ENCODE measurements around the gene NCOA1. TPM values are rescaled to one million over a fixed set of nuclear protein-coding genes. Genes with fewer than 3 reads are reported as not detected.

Gene NCOA1
- polyA plus RNA-seq, 6 donors from 2014 or later, result 9.8 to 21.3 (median 12.6) TPM

- Mint-ChIP-seq H3K27me3 (no peaks in the 10 kb centered on the region), H3K27ac (no peak overlapping the region), H3K36me3 (no peaks in the 10 kb centered on the region), H3K4me3 (no peak overlapping the region), H3K4me1 (peaks cover 24 to 34% (median 29%) of the 10 kb centered on the region in 3 donors), H3K9me3 (no peaks in the 10 kb centered on the region)
- no peak for DNase-seq
- ATAC-seq (ENCODE audit: low read depth in 2 of 2), result no peak
Measured at GRCh38 chr2:24498121-24498520, 7.1 kb downstream of the NCOA1 start.

GRCh38 chr2:24501813-24502212, 10.8 kb downstream of the NCOA1 start:
- H3K27me3 Mint-ChIP-seq, result no peaks in the 10 kb centered on the region
- ATAC-seq (ENCODE audit: low read depth in 2 of 2) (no peak), DNase-seq (no peak)
- H3K27ac Mint-ChIP-seq, result peak overlapping the region in 1 of 6 donors; percentile 55
- no peaks in the 10 kb centered on the region for H3K9me3 Mint-ChIP-seq
- no peak overlapping the region for H3K4me3 Mint-ChIP-seq
- H3K4me1 Mint-ChIP-seq, result peaks cover 30 to 40% (median 31%) of the 10 kb centered on the region in 3 donors
- no peaks in the 10 kb centered on the region for H3K36me3 Mint-ChIP-seq

DNA sequence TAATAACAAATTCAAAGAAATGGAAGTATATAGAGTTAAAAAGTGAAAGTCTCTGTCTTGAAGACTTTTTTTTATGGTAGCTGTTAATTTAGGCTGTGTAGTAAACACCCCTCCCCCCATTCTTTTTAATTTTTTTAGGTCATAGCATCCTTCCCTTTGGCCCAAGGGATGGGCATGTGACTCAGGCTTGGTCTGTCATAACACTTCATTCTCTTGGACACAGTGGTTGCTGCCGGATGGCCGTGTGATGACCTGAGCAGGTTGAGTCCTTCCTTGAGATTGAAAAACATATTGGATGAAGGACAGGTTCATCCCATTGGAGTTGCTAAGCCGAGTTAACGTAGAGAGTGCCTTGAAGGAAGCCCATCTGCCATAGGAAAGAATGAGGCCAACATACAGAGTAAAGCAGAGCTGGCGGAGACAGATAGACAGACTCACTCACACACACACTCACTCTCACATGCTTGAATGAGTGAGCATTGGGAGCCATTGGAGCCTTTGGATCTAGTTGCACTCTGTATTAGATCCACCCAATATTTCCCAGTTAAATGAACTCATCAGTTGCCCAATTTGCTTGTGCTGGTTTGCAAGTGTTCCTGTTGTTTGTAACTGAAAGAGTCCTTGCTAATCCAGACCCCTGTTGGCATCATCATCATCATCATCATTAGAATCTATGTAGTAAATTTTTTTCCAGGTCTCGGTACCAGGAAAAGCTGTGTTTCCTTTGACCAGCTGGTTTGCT, 14.7 kb downstream of the NCOA1 start:
- no peaks in the 10 kb centered on the region for H3K36me3 Mint-ChIP-seq
- H3K27me3 Mint-ChIP-seq, result no peaks in the 10 kb centered on the region
- no peak overlapping the region for H3K4me3 Mint-ChIP-seq
- H3K4me1 Mint-ChIP-seq, result peaks cover 45 to 67% (median 55%) of the 10 kb centered on the region in 3 donors
- no peaks in the 10 kb centered on the region for H3K9me3 Mint-ChIP-seq
- H3K27ac Mint-ChIP-seq, result no peak overlapping the region
- DNase-seq (no peak), ATAC-seq (ENCODE audit: low read depth in 2 of 2) (no peak)

- DNase-seq (no peak), ATAC-seq (ENCODE audit: low read depth in 2 of 2) (no peak)
- Mint-ChIP-seq H3K9me3 (no peaks in the 10 kb centered on the region), H3K27me3 (no peaks in the 10 kb centered on the region), H3K4me1 (peaks cover 53 to 72% (median 62%) of the 10 kb centered on the region in 3 donors), H3K27ac (peak overlapping the region in 1 of 6 donors; percentile 44), H3K4me3 (no peak overlapping the region), H3K36me3 (no peaks in the 10 kb centered on the region)
Measured at GRCh38 chr2:24507549-24507948, 16.5 kb downstream of the NCOA1 start.

GRCh38 chr2:24508878-24509277, 17.8 kb downstream of the NCOA1 start:
- Mint-ChIP-seq H3K9me3 (no peaks in the 10 kb centered on the region), H3K27ac (peak overlapping the region in 1 of 6 donors; percentile 28), H3K4me1 (peaks cover 51 to 66% (median 63%) of the 10 kb centered on the region in 3 donors), H3K4me3 (no peak overlapping the region), H3K36me3 (no peaks in the 10 kb centered on the region), H3K27me3 (no peaks in the 10 kb centered on the region)
- no peak for ATAC-seq (ENCODE audit: low read depth in 2 of 2)
- DNase-seq, result no peak

GRCh38 chr2:24509425-24509824, 18.4 kb downstream of the NCOA1 start:
- ATAC-seq (ENCODE audit: low read depth in 2 of 2), result peak; percentile 72 to 81
- Mint-ChIP-seq H3K36me3 (no peaks in the 10 kb centered on the region), H3K27ac (peak overlapping the region in 2 of 6 donors; percentile 28 to 94), H3K4me3 (peak overlapping the region in 1 of 8 donors; percentile 6), H3K27me3 (no peaks in the 10 kb centered on the region), H3K9me3 (no peaks in the 10 kb centered on the region), H3K4me1 (peaks cover 48 to 63% (median 63%) of the 10 kb centered on the region in 3 donors)
- no peak for DNase-seq

DNA sequence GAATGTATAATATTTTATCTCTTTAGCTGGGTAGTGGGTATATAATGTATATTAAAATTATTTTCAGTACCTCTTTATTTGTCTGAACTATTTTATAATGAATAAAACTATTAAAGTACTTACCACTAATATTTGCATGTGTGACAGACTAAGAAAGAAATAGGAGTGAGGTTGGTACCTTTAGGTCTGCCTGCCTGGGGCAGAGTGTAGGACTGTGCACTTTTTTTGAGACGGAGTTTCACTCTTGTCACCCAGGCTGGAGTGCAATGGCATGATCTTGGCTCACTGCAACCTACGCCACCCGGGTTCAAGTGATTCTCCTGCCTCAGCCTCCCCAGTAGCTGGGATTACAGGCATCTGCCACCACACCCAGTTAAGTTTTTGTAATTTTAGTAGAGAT, 18.8 kb downstream of the NCOA1 start:
- H3K36me3 Mint-ChIP-seq, result no peaks in the 10 kb centered on the region
- peak overlapping the region in 1 of 6 donors; percentile 13 for H3K27ac Mint-ChIP-seq
- H3K4me3 Mint-ChIP-seq, result no peak overlapping the region
- peaks cover 48 to 65% (median 59%) of the 10 kb centered on the region in 3 donors for H3K4me1 Mint-ChIP-seq
- ATAC-seq (ENCODE audit: low read depth in 2 of 2) (peak in 1 of 2 donors; percentile 34), DNase-seq (no peak)
- H3K9me3 Mint-ChIP-seq, result no peaks in the 10 kb centered on the region
- no peaks in the 10 kb centered on the region for H3K27me3 Mint-ChIP-seq

GRCh38 chr2:24510771-24511170, 19.7 kb downstream of the NCOA1 start:
- Mint-ChIP-seq H3K4me1 (peaks cover 45 to 66% (median 58%) of the 10 kb centered on the region in 3 donors), H3K4me3 (no peak overlapping the region), H3K9me3 (no peaks in the 10 kb centered on the region), H3K27ac (peak overlapping the region in 1 of 6 donors; percentile 47), H3K36me3 (no peaks in the 10 kb centered on the region), H3K27me3 (no peaks in the 10 kb centered on the region)
- ATAC-seq (ENCODE audit: low read depth in 2 of 2), result no peak
- DNase-seq, result no peak

GRCh38 chr2:24511198-24511597, 20.1 kb downstream of the NCOA1 start:
- H3K27me3 Mint-ChIP-seq, result no peaks in the 10 kb centered on the region
- H3K4me1 Mint-ChIP-seq, result peaks cover 40 to 63% (median 54%) of the 10 kb centered on the region in 3 donors
- no peaks in the 10 kb centered on the region for H3K9me3 Mint-ChIP-seq
- no peak for ATAC-seq (ENCODE audit: low read depth in 2 of 2)
- no peak for DNase-seq
- H3K4me3 Mint-ChIP-seq, result no peak overlapping the region
- H3K27ac Mint-ChIP-seq, result no peak overlapping the region
- no peaks in the 10 kb centered on the region for H3K36me3 Mint-ChIP-seq

- no peak overlapping the region for H3K27ac Mint-ChIP-seq
- ATAC-seq (ENCODE audit: low read depth in 2 of 2), result no peak
- H3K4me1 Mint-ChIP-seq, result peaks cover 38 to 59% (median 50%) of the 10 kb centered on the region in 3 donors
- no peaks in the 10 kb centered on the region for H3K36me3 Mint-ChIP-seq
- H3K27me3 Mint-ChIP-seq, result no peaks in the 10 kb centered on the region
- peak overlapping the region in 1 of 8 donors; percentile 40 for H3K4me3 Mint-ChIP-seq
- DNase-seq, result no peak
- no peaks in the 10 kb centered on the region for H3K9me3 Mint-ChIP-seq
Measured at GRCh38 chr2:24511894-24512293, 20.8 kb downstream of the NCOA1 start.

DNA sequence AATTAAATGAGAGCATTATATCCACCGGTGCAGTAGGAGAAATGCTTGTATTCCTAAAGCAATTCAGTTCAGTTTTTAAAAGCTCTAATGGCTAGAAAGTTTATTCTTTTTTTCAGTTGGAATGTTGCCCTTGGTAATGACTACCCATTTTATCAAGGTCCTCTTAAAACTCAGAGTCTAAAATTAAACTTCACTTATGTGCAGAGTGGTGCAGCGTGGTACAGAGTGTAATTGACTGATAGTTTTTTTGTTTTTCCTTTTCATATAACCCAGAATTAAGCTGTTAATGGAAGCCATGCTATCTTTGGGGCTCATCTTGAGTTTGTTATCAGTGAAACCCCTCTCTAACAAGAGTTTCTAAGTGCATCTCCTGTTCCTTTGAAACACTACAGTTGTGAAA, 21.4 kb downstream of the NCOA1 start:
- Mint-ChIP-seq H3K4me1 (peaks cover 36 to 59% (median 50%) of the 10 kb centered on the region in 3 donors), H3K4me3 (no peak overlapping the region), H3K36me3 (no peaks in the 10 kb centered on the region), H3K27me3 (no peaks in the 10 kb centered on the region), H3K27ac (peak overlapping the region in 1 of 6 donors; percentile 20), H3K9me3 (no peaks in the 10 kb centered on the region)
- ATAC-seq (ENCODE audit: low read depth in 2 of 2) (no peak), DNase-seq (no peak)

DNA sequence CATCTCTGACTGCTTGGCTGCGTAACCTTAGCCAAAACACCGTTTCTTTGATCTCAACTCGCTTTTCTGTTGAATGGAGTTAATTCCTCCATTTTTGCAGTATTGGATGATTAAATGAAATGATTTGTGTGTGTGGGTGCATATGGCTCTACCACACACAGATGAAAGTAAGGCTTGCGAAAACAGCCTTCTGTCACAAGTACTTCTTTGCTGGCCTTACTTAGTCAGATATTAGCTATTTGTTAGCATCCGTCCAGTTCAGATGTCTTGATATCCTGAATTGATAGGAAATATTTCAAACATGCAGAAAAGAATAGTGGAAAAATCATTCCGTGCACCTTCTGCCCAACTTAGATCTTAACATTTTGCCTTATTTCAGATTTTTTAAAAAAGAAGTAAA, 21.8 kb downstream of the NCOA1 start:
- Mint-ChIP-seq H3K4me1 (peaks cover 32 to 56% (median 47%) of the 10 kb centered on the region in 3 donors), H3K36me3 (no peaks in the 10 kb centered on the region), H3K4me3 (no peak overlapping the region), H3K27ac (no peak overlapping the region), H3K9me3 (no peaks in the 10 kb centered on the region), H3K27me3 (no peaks in the 10 kb centered on the region)
- no peak for ATAC-seq (ENCODE audit: low read depth in 2 of 2)
- DNase-seq, result no peak

- Mint-ChIP-seq H3K4me1 (peaks cover 30 to 50% (median 46%) of the 10 kb centered on the region in 3 donors), H3K9me3 (no peaks in the 10 kb centered on the region), H3K27ac (no peak overlapping the region), H3K36me3 (no peaks in the 10 kb centered on the region), H3K4me3 (no peak overlapping the region), H3K27me3 (no peaks in the 10 kb centered on the region)
- DNase-seq (no peak), ATAC-seq (ENCODE audit: low read depth in 2 of 2) (no peak)
Measured at GRCh38 chr2:24513281-24514071, 22.4 kb downstream of the NCOA1 start.

- DNase-seq (no peak), ATAC-seq (ENCODE audit: low read depth in 2 of 2) (no peak)
- Mint-ChIP-seq H3K27me3 (no peaks in the 10 kb centered on the region), H3K4me1 (peaks cover 18 to 37% (median 36%) of the 10 kb centered on the region in 3 donors), H3K4me3 (no peak overlapping the region), H3K9me3 (peaks cover 0 to 4% (median 0%) of the 10 kb centered on the region in 7 donors), H3K27ac (no peak overlapping the region), H3K36me3 (no peaks in the 10 kb centered on the region)
Measured at GRCh38 chr2:24514820-24515219, 23.8 kb downstream of the NCOA1 start.

Data from naive B cell (primary cell).